Measurements from ENCODE around the gene RPP14. TPM values are rescaled to one million over a fixed set of nuclear protein-coding genes. Genes with fewer than 3 reads are reported as not detected.
A peak's percentile ranks its signal among the peaks of the same experiment; 100 is the strongest.

Gene RPP14
- 10 to 100 TPM; 22.0 to 23.6 TPM for total RNA-seq
- polyA plus RNA-seq (2013, experiment 1 of 2), result 12.6 TPM
- 13.5 TPM for polyA plus RNA-seq (2013, experiment 2 of 2)
- long read RNA-seq, experiment 1, full-length matches to known transcripts, result 4 of 8 reads
- long read RNA-seq, experiment 1, partial matches to known transcripts, result 0 of 8 reads
- long read RNA-seq, experiment 1, other reads (novel, unspliced or antisense), result 4 of 8 reads
- long read RNA-seq, experiment 2, full-length matches to known transcripts, result 11 of 17 reads
- long read RNA-seq, experiment 2, partial matches to known transcripts, result 0 of 17 reads
- long read RNA-seq, experiment 2, other reads (novel, unspliced or antisense), result 6 of 17 reads
- long read RNA-seq, experiment 3, full-length matches to known transcripts, result 43 of 46 reads
- long read RNA-seq, experiment 3, partial matches to known transcripts, result 0 of 46 reads
- long read RNA-seq, experiment 3, other reads (novel, unspliced or antisense), result 3 of 46 reads
- long read RNA-seq, experiment 4, full-length matches to known transcripts, result 65 of 79 reads
- long read RNA-seq, experiment 4, partial matches to known transcripts, result 0 of 79 reads
- long read RNA-seq, experiment 4, other reads (novel, unspliced or antisense), result 14 of 79 reads

DNA sequence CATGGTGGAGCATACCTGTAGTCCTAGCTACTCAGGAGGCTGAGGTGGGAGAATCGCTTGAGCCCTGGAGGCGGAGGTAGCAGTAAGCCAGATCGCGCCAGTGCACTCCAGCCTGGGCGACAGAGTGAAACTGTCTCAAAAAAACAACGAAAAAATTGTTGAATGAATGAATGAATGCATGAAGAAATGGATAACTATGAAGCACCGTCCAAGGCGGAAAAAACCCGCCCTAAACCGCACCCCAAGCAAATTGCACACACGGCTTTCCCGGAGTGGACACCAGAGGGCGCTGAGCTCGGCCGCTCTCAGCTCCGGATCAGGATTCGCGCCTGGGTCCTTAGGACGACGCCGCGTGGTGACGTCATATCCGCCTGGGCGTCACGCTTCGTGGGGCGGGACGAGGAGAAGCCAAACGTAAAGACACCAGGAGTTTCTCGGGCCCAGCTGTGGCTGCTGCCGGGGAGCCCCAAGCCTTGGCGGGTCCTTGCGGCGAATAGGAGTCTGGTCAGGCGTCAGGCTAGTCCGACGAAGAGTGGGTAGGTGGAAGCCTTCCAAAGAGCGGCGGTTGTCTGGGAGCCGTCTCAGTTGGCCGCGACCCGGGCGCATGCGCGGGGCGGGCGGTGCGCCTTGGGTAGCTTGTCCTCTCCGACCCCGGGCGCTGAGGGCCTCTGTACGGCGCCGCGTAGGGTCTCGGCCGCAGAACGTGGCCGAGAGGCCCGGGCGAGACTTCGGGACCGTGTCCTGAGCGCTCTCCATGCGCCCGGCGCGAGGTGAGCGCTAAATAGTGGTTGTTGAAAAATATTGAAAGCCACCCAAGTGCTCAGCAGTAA is at the start of gene RPP14, which contains the start of gene HTD2:
RPP14 (plus strand) TSS at position 364 of the 830 bp plus-strand sequence. CDS start 4,085 bp downstream, outside the sequence.
HTD2 (plus strand) TSS at position 639 of the 830 bp plus-strand sequence. CDS start 11,094 bp downstream, outside the sequence.
- 7 to 19% methylated on average over 29 to 71 of the region's 71 CpGs for WGBS, 2 experiments (ENCODE audit: insufficient coverage in 1 of 2, insufficient read length in 1 of 2)
- no peaks in the 10 kb centered on the region for H3K9me3 Mint-ChIP-seq
- Histone ChIP-seq H3K9ac (ENCODE audit: extremely low read depth, low read length, poor library complexity, severe bottlenecking) (peak within 1 kb of the TSS; percentile 93), H3K27me3 (ENCODE audit: control insufficient read depth, insufficient read depth, low read length, poor library complexity, severe bottlenecking) (peaks cover 11% of the 10 kb centered on the region), H3K4me3 (ENCODE audit: low read length) (peak within 1 kb of the TSS; percentile 87), H3K9me3 (ENCODE audit: control insufficient read depth, low read length) (no peaks in the 10 kb centered on the region), H3K27ac (ENCODE audit: low read depth, low read length) (peak within 1 kb of the TSS; percentile 92), H3K4me1 (ENCODE audit: control insufficient read depth, insufficient read depth, low read length) (peaks cover 9% of the 10 kb centered on the region), H3K36me3 (ENCODE audit: control insufficient read depth, insufficient read depth, low read length) (peaks cover 29% of the 10 kb centered on the region)
- peaks cover 25% of the 10 kb centered on the region for H3K36me3 Mint-ChIP-seq (ENCODE audit: low read depth)
- peak within 1 kb of the TSS; percentile 98 for H3K4me3 Mint-ChIP-seq
- TF ChIP-seq CTCF (conservative IDR thresholded peaks at IDR 0.05), result peak; percentile 99
- peak; percentile 99 for DNase-seq
- H3K4me1 Mint-ChIP-seq, result peaks cover 17% of the 10 kb centered on the region
- peaks cover 20% of the 10 kb centered on the region for H3K27me3 Mint-ChIP-seq (ENCODE audit: insufficient read depth)
- H3K27ac Mint-ChIP-seq, result peak within 1 kb of the TSS; percentile 100

GRCh38 chr3:58256511-58256910 is 49.5 kb upstream of the RPP14 start:
- H3K9me3 Mint-ChIP-seq, result no peaks in the 10 kb centered on the region
- Histone ChIP-seq H3K27me3 (ENCODE audit: control insufficient read depth, insufficient read depth, low read length, poor library complexity, severe bottlenecking) (no peaks in the 10 kb centered on the region), H3K4me1 (ENCODE audit: control insufficient read depth, insufficient read depth, low read length) (no peaks in the 10 kb centered on the region), H3K36me3 (ENCODE audit: control insufficient read depth, insufficient read depth, low read length) (no peaks in the 10 kb centered on the region), H3K4me3 (ENCODE audit: low read length) (no peak overlapping the region), H3K27ac (ENCODE audit: low read depth, low read length) (no peak overlapping the region), H3K9ac (ENCODE audit: extremely low read depth, low read length, poor library complexity, severe bottlenecking) (no peak overlapping the region), H3K9me3 (ENCODE audit: control insufficient read depth, low read length) (no peaks in the 10 kb centered on the region)
- peak; percentile 14 for TF ChIP-seq CTCF (conservative IDR thresholded peaks at IDR 0.05)
- peaks cover 3% of the 10 kb centered on the region for H3K4me1 Mint-ChIP-seq
- H3K4me3 Mint-ChIP-seq, result no peak overlapping the region
- H3K27ac Mint-ChIP-seq, result no peak overlapping the region
- no peak for DNase-seq
- WGBS, 2 experiments (ENCODE audit: insufficient coverage in 1 of 2, insufficient read length in 1 of 2), result 95 to 100% methylated on average over 3 to 4 of the region's 4 CpGs
- peaks cover 15% of the 10 kb centered on the region for H3K36me3 Mint-ChIP-seq (ENCODE audit: low read depth)
- no peaks in the 10 kb centered on the region for H3K27me3 Mint-ChIP-seq (ENCODE audit: insufficient read depth)

DNA sequence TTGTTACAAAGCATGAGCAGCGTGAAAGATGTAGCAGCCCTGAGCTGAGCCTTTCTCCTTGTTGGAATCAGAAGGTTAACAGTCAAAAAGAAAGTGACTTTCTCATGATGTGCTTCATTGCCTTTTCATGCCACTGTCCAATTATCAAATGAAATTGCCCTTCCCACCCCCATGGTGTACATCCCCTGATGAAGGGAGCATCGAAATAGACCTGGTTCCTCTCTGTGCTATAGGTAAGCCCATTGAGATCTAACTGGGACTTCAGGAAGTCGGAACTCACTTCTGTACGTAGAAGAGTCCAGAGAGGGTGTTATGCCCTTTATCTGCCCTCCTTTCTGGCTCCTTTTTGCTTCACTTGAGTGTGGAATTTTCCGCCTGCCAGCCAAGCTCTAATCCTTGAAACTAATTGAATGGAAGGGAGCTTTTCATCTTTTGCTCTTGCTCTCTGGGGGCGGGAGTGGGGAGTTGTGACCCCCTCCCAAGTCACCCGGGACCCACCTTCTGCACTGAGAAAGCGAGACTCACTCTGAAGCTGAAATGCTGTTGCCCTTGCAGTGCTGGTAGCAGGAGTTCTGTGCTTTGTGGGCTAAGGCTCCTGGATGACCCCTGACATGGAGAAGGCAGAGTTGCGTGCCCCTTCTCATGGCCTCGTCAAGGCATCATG is 47.5 kb upstream of the RPP14 start:
- Histone ChIP-seq H3K4me1 (ENCODE audit: control insufficient read depth, insufficient read depth, low read length) (no peaks in the 10 kb centered on the region), H3K9me3 (ENCODE audit: control insufficient read depth, low read length) (no peaks in the 10 kb centered on the region), H3K4me3 (ENCODE audit: low read length) (no peak overlapping the region), H3K36me3 (ENCODE audit: control insufficient read depth, insufficient read depth, low read length) (no peaks in the 10 kb centered on the region), H3K27ac (ENCODE audit: low read depth, low read length) (peak overlapping the region; percentile 14), H3K9ac (ENCODE audit: extremely low read depth, low read length, poor library complexity, severe bottlenecking) (no peak overlapping the region), H3K27me3 (ENCODE audit: control insufficient read depth, insufficient read depth, low read length, poor library complexity, severe bottlenecking) (no peaks in the 10 kb centered on the region)
- H3K9me3 Mint-ChIP-seq, result no peaks in the 10 kb centered on the region
- peak; percentile 26 for DNase-seq
- no peaks in the 10 kb centered on the region for H3K4me1 Mint-ChIP-seq
- peaks cover 16% of the 10 kb centered on the region for H3K36me3 Mint-ChIP-seq (ENCODE audit: low read depth)
- 80 to 86% methylated on average over 9 to 10 of the region's 10 CpGs for WGBS, 2 experiments (ENCODE audit: insufficient coverage in 1 of 2, insufficient read length in 1 of 2)
- H3K4me3 Mint-ChIP-seq, result no peak overlapping the region
- TF ChIP-seq CTCF (conservative IDR thresholded peaks at IDR 0.05), result no peak
- no peak overlapping the region for H3K27ac Mint-ChIP-seq
- H3K27me3 Mint-ChIP-seq (ENCODE audit: insufficient read depth), result no peaks in the 10 kb centered on the region
